Ecto neural progenitor cell (in vitro differentiated cells): ENCODE measurements around the gene GALNT16.
A peak's percentile ranks its signal among the peaks of the same experiment; 100 is the strongest.
"Not testable (repeated sequence)": the region's sequence is repeated elsewhere in the genome, so short reads cannot be mapped to it uniquely, and the experiment has no call there.

Experiments
- DNase-seq: peaks from one replicate; pipeline ENCODE4 v3.0.0-alpha.2; 2018; ENCODE audit warnings: low spot score

The GALNT16 gene

DNA sequence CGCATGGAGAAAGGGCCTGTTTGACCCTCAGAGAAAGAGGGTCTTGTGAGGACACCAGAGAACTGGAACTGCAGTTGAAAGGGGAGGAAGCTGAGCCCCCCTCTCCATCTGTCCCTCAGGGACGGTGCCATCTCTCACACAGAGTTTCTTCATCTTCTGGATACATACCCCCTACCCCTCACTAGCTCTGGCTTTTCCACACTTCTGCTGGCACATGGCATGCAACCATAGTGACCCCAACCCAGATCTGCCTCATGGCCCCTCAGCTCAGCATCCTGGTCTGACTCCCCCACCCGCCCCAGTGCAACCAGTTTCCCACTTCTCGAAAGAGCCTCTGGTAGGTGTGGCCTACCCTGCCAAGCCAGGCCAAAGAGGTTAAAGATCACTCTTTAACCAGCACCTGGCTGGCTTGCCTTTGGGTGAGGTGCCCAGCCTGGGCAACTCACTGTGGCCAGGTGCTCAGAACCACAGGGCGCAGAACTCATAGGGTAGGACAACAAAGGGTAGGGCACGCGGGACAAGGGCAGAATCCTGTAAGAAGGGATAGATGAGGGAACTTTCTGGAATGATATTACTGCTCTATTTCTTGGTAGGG, 25.8 kb downstream of the GALNT16 start:
- no peak for DNase-seq

DNA sequence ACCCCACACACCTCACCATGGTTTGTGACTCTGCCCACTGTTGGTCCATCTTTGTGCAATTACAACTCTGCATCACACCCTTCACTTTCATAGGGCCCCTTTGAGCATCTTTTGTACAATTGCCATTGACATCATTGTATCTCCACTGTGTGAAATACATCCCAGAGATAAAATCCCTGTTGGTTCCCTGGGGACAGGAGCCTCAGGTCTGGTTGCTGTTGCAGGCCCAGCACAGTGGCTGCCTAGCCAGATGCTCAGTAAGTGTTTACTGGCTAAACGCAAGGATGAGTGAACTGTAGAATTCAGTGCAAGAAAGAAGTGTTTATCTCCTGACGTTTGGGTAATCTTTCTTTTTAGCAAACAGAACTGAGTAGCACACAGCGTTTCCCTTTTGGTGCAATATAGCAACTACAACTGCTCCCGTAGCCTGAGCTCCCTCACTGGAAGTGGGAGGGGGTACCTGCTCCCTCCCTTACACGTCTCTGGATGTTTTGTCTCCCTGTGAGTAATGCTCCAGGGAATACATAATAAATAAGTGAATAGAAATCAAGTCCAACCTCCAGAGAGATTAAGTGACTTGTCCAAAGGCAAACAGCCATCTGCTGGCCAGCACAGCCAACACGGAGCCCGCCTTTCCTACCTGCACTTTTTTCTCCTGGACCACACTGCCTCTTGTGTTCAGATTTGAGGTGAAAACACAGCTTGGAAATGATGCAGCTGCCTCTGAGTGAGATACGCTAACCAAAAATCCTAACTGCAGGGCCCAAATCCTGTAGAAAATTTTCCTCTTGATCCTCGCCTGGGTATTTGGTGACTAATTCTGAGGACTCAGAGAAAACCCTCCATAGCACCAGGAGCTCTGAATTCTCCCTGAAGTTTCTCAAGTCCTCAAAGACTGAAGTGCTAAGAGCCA, 27.4 kb downstream of the GALNT16 start:
- DNase-seq = peak; percentile 49

DNA sequence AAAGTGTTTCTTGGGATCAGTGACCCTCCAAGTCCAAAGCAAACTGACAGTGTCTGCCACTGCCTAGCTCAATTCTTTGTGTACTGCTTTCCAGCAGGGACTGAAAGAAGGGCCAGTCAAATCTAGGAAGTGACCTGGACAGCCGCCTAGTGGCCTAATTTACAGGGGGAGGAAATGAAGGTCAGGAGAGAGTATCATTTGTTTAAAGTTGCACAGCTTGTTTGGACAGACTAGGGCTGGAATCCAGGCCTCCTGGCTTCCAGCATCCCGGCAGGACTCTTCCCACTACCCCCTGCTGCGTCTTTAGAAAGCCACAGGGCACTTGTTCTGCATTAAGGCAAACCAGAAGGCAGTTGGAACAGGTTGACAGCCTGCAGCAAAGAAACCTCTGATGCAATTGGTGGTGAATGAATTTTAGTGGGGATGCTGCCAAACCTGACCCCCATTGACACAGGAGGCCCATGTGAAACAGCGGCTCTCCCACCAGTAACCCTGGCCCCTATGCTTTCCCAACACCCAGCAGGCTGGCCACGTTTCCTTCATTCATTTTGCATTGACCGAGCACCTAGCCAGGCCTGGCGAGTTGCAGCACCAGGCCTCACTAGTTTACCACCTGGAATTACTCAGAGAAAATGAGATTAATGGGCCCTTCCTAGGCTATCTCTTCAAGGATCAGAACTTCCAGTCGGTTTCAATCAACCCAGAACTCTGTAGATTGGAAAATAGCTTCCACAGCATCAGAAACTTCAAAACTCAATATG, 28.2 kb downstream of the GALNT16 start:
- DNase-seq = peak; percentile 47

DNA sequence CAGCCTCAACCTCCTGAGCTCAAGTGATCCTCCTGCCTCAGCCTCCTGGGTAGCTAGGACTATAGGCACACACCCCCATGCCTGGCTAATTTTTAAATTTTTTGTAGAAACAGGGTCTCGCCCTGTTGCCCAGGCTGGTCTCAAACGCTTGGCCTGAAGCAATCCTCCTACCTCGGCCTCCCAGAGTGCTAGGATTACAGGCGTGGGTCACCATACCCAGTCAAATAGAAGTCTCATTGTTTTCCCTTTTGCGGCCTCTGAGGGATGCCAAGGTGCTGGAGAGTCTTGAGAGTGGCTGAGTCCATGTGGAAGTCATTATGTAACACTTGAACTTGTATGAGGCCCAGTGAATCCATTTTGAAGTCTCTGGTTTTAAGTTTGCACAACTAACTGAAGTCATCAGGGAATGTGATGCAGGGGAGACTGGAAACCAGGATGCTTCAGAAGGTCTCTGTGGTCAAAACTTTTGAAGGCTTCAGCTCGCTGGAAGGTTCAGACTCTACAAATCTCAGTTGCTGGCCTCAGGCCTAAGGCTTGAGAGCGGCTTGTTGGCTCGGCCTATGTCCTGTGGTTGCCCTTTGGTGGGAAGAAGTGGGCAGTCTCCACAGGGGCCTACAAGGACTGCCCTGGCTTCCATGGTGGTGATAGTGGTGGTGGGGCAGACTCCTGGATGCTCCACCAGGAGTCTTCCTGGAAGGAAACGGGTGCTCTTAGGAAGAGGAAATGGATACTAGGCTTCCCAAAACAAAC, 29.2 kb downstream of the GALNT16 start:
- peak; percentile 9 for DNase-seq

DNA sequence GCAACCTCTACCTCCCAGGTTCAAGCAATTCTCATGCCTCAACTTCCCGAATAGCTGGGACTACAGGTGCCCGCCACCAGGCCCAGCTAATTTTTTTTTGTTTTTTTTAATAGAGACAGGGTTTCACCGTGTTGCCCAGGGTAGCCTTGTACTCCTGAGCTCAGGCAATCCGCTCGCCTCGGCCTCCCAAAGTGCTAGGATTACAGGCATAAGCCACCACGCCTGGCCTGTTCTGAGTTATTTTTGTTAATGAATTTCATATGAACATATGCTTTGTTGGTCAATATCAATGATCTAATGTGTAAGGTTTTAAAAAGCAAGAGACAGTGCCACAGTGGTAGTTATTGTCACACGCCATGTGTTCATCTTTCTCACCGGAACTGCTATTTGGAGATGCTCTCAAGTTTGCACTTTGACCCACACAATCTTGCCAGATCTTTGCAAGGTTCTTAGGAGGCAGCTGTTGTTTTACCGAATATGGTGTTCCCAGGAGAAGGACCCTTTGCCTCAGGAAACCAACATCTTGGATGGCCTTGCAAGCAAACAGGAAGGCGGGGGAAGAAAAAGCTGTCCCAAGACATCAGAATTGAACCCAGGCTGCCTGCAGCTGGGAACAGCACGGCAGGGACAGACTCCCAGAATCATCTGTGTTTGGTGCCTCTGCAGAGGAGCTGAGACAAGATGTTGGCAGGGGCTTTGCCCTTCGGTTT, 30.0 kb downstream of the GALNT16 start:
- DNase-seq = peak; percentile 36

DNA sequence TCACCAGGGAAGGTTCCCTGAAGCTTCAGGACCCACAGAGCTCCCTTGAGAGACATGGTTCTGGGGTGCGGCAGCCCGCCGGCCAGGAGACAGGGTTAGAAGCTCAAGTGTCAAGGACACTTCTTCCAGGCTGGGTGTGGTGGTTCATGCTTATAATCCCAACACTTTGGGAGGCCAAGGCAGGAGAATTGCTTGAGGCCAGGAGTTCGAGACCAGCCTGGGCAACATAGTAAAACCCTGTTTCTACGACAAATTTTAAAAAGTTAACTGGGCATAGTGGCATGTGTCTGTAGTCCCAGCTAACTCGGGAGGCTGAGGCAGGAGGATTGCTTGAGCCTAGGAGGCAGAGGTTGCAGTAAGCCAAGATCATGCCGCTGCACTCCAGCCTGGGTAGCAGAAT, 30.9 kb downstream of the GALNT16 start:
- DNase-seq = not testable (repeated sequence)

DNA sequence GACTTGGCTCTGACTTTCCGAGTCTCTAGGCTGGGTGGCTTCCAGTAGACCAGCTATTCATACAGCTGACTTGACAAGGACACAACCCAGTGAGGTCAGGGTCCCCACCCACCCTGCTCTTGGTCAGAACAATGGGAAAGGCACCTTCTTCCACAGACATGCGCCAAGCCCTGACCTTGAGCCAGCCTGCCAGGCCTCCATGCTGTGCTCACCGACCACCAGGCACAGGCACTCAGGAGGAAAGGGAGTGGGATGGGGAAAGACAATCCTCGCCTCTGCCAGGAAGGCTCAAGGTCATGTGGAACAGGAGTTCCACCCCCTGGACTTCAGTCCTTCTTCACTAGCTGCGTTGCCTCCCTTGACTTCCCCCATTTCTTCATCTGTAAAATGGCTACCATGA, 31.4 kb downstream of the GALNT16 start:
- DNase-seq = peak; percentile 14

DNA sequence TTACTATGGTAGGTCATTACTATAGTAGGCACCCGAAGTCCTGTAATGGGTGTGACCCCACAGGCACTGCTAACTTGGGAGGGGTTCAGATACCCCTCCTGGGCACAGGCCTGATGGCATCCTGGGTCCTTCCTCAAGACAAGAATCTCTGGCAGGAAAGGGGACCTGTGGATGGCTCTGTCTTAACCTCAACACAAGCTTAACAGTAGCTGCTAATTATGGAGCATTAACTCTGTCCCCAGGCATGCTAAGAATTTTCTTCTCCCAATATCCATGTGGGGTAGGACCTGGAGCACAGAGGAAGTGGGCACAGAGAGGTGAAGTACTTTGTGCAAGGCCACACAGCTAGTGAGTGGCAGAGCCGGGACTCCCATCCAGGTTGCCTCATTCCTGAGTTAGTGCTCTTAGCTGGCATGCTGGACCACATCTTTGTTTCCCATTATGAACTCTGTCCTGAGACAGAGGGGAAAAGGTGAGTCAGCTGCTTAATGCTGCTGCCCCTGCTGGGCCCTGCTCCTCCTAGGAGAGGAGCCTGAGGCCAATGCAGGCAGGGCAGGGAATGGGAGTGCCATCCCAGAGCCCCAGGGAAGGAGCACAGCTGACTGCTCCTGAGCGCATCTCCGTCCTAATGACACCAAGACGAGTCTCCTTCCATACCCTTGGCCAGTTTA, 32.1 kb downstream of the GALNT16 start:
- DNase-seq = peak; percentile 20

DNA sequence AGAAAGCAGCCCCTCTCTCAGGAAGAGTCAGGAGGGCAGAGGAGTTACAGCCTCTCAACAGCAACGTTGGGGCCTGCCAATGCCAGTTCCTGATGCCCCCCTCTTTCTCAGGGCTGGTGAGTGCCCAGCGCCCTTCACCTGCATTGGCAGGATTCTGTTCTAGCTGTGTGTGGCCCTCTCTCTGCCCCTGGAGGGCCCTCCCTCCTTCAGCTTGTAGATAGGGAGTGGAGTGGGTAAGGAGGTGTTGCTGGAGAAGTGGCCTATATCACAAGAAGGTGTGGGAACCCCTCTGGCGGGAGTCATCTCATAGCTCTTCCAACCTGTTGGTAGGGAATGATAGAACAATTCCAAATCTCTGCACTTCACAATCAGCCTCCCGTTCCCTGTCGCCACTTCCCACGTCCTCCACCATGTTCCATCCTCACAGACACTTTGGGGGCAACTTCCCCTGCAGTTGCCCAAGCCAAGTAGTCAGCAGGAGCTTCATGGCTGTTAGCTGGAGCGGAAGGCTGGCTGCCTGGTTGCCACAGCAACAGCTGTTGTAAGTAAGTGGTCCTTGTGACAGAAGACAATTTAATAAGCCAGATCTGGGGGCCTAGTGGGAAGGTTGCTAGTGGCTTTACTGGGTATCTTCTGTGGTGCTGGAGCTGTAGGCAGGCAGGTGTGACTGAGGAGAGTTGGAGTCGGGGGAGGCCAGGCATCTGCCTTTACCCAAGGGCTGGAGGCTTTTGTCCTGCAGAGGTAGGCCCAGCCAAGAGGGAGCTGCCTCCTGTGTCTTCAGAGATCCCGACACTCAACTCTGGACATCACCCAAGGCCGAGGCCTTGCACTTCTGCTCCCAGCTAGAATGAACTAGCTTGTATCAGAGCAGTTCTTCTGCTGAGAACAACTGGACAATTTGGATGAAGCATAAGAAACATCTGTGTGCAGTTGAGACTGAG, 38.4 kb downstream of the GALNT16 start:
- peak; percentile 61 for DNase-seq

DNA sequence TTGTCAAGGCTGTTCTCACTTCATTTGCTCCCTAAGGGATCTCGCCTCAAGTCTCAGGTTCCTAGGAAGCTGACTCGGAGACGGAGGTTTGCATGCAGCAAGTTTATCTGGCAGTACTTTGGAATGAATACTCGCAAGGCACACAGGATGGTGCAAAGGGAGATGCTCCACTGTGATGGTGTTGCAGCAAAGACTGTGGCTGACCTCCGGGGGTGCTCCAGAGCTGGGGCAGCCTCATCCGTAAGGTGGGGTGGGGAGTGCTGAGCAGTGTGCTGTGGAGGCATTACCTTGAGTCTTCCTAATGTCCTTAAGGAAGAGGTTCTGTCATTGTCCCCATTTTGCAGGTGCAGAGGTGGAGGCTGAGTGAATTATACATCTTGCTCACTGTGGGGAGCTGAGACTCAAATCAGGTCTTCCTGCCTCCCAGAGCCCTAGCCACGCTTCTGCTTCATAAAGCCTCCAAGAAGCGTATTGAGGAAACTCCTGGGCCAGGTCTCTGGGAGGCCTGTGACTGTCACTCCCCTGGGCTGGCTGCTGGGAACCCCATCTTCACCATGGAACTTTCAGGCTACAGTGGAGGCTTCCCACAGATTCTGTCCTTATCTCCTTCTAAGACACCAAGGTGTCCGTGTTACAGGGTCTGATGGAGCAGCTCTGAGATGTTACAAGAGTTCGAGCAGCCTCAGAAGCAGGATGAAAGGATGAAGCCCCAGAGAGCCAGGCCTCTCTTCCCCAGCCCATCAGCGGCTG, 39.5 kb downstream of the GALNT16 start:
- no peak for DNase-seq

DNA sequence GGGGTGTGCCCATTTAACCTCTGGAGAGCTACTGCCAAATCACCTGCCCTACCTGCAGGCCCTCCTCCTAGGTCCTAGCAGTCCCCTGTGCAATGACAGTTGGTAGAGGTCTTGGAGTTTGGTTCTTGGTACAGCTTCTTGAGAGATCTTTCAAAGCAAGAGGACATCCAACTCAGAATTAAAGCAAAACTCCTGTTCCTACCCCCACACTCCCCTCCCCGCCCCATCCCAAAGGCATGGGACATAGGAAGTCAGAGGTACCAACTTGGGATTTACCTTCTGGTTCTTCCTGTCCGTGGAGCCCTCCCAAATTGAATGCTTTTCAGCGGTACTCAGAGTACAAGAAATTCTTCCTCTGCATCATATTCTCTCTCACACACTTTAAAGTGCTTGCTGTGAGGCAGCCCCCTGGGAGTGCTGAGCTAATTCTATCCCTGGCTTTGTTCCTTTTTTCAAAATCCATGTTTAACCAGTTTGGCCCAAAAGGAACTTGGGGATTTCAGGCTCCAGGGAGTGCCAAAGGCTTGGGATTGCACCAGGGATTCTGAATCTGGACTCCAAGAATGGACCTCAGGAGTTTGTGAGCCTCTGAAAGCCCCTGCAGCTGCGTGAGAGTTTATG, 40.8 kb downstream of the GALNT16 start:
- no peak for DNase-seq

DNA sequence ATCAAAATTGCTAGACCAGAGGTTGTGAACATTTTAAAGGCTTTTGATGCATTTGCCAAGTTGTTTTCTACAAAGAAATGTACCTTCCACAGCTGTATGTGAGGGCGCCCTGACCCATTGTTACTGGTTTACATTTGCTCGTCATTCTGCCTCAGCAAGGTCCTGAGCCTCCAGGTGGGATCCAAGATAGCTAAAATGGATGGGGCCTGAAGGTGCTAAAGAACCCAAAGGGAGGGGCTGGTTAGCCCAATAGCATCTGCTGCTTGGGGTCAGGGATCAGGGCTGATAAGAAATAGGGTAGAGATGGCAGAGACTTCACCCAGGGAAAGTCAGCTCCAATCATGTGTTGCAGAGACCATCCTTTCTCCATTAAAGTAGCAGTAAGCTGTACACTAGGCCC, 43.1 kb downstream of the GALNT16 start:
- DNase-seq = peak; percentile 24

DNA sequence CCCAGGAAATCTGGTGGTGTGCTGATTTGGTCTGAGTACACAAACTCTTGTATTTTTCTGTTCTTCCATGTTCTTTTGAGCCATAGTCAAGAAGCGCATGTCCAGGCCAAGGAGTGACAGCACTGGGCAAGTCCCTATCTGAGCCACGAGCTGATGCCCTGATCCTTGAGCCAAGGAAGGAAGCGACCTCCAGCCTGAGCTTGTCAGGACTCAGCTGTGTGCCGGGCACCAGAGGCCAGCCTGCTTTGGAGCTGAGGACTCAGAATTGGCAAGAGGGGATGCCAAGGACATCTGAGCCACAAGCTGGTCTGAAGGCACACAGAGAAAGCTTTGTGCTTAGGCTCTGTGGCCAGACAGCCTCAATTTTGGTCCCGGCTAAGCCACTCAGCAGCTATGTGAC, 52.6 kb downstream of the GALNT16 start:
- DNase-seq = no peak

DNA sequence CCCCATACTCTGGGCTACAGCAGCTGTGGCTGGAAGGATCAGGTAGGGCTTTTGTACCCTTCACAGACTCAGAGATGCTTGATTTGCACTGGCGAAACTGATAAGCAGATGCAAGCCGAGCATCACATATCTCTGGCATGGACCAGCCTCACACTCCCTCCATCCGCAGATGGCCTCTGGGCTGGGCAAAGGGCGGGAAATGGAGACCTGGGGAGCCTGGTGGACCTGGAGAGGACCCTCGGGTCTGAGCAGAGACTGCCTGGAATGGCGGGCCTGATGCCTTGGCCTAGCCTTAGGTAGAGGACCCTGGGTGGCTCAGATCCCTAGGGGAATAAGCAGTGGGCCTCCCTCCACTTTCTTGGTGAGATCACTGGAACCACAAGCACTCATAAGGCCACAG, 53.2 kb downstream of the GALNT16 start:
- peak; percentile 31 for DNase-seq

DNA sequence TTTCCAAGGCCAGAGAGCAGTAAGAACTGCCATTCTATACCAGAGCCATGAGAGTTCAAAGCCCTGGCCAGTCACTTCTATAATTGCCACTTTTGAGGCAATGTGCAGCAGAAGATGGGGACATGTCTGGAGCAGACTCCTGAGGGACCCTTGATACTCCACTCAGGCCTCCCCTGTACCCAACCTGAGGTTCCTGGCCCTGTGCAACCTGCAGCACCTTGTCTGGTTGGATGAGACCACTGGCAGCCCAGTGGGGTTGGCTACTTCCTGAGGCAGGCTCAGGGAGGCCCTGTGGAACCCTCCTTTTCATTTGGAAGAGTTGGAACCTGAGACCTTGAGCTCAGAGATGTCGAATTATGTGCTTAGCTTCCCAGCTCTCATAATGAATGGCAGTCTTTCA, 54.4 kb downstream of the GALNT16 start:
- no peak for DNase-seq

DNA sequence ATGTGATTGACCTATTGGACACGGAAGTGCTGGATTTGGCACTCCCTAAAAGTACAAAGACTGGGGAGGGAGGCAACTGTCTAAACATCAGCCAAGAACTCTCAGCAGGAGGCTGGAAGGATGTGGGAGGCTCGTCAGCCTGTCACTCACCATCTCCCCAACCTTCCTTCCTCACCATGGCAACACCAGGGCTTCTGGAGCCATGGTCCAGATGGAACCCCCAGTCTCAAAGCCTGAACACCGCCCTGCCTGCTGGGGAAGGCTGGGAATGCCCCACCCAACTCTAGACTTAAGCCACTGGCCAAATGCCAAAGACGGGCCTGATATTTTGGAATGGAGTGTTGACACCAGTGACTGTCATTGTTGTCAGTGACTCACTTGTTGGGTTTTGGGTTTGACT, 55.3 kb downstream of the GALNT16 start:
- DNase-seq = no peak

DNA sequence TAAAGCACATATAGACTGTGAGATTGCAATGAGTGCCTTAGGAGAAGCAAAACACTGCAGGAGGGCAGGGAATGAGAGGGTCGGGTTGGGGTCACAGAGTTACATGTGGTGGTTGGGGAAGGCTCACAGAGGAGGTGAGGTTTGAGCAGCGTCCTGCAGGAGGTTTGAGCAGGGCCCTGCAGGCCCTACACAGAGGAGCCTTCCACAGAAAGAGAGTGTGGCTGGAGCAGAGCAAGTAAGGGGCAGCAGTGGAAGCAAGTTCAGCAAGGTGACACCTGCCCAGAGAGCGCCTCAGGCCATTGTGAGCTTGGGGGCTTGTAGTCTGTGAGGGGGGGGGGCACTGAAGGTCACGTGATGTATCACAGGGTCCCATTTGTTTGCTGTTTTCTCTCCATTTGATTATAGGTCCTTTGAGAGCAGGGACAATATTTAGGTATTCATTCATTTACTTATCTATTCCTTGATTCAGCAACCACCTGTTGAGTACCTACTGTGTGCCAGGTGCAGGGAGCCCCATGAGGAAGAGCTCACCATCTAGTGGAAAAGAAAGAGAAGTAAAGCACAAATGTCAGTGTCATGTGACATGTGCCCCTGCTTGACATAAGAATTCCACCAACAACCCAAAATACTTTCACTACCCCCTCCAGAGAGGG, 56.6 kb downstream of the GALNT16 start:
- peak; percentile 45 for DNase-seq
